ENCODE results near the gene RXRA. TPM values are rescaled to one million over a fixed set of nuclear protein-coding genes. Genes with fewer than 3 reads are reported as not detected.
A peak's percentile ranks its signal among the peaks of the same experiment; 100 is the strongest.

The RXRA gene
- total RNA-seq, 1 donor from 2014 or later: 66.9 TPM

GRCh38 chr9:134318941-134319305, 7.3 kb upstream of the RXRA start:
- Mint-ChIP-seq H3K9me3 (no peaks in the 10 kb centered on the region), H3K36me3 (no peaks in the 10 kb centered on the region), H3K27me3 (no peaks in the 10 kb centered on the region), H3K4me1 (ENCODE audit: unreplicated experiment) (peaks cover 38% of the 10 kb centered on the region), H3K4me3 (no peak overlapping the region), H3K27ac (no peak overlapping the region)
- TF ChIP-seq, protein P1, sequence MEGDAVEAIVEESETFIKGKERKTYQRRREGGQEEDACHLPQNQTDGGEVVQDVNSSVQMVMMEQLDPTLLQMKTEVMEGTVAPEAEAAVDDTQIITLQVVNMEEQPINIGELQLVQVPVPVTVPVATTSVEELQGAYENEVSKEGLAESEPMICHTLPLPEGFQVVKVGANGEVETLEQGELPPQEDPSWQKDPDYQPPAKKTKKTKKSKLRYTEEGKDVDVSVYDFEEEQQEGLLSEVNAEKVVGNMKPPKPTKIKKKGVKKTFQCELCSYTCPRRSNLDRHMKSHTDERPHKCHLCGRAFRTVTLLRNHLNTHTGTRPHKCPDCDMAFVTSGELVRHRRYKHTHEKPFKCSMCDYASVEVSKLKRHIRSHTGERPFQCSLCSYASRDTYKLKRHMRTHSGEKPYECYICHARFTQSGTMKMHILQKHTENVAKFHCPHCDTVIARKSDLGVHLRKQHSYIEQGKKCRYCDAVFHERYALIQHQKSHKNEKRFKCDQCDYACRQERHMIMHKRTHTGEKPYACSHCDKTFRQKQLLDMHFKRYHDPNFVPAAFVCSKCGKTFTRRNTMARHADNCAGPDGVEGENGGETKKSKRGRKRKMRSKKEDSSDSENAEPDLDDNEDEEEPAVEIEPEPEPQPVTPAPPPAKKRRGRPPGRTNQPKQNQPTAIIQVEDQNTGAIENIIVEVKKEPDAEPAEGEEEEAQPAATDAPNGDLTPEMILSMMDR (conservative IDR thresholded peaks at IDR 0.05): no peak
- DNase-seq (ENCODE audit: extremely low spot score, unreplicated experiment): no peak

GRCh38 chr9:134319306-134320125, 6.7 kb upstream of the RXRA start:
- no peaks in the 10 kb centered on the region for H3K27me3 Mint-ChIP-seq
- H3K36me3 Mint-ChIP-seq: no peaks in the 10 kb centered on the region
- no peak for DNase-seq (ENCODE audit: extremely low spot score, unreplicated experiment)
- H3K9me3 Mint-ChIP-seq: no peaks in the 10 kb centered on the region
- H3K27ac Mint-ChIP-seq: no peak overlapping the region
- H3K4me1 Mint-ChIP-seq (ENCODE audit: unreplicated experiment): peaks cover 44% of the 10 kb centered on the region
- TF ChIP-seq, protein P1 (conservative IDR thresholded peaks at IDR 0.05): no peak
- H3K4me3 Mint-ChIP-seq: no peak overlapping the region

- H3K4me1 Mint-ChIP-seq (ENCODE audit: unreplicated experiment): peaks cover 46% of the 10 kb centered on the region
- peak overlapping the region; percentile 83 for H3K27ac Mint-ChIP-seq
- H3K9me3 Mint-ChIP-seq: no peaks in the 10 kb centered on the region
- no peak for DNase-seq (ENCODE audit: extremely low spot score, unreplicated experiment)
- H3K4me3 Mint-ChIP-seq: peak overlapping the region; percentile 58
- no peaks in the 10 kb centered on the region for H3K36me3 Mint-ChIP-seq
- TF ChIP-seq, protein P1 (conservative IDR thresholded peaks at IDR 0.05): peak; percentile 50
- H3K27me3 Mint-ChIP-seq: no peaks in the 10 kb centered on the region
Observed at GRCh38 chr9:134320126-134320867, 6.0 kb upstream of the RXRA start.

- H3K4me3 Mint-ChIP-seq: peak overlapping the region; percentile 58
- no peaks in the 10 kb centered on the region for H3K9me3 Mint-ChIP-seq
- no peaks in the 10 kb centered on the region for H3K36me3 Mint-ChIP-seq
- TF ChIP-seq, protein P1 (conservative IDR thresholded peaks at IDR 0.05): no peak
- H3K4me1 Mint-ChIP-seq (ENCODE audit: unreplicated experiment): peaks cover 46% of the 10 kb centered on the region
- no peaks in the 10 kb centered on the region for H3K27me3 Mint-ChIP-seq
- peak overlapping the region; percentile 83 for H3K27ac Mint-ChIP-seq
- DNase-seq (ENCODE audit: extremely low spot score, unreplicated experiment): no peak
Observed at GRCh38 chr9:134320868-134321471, 5.3 kb upstream of the RXRA start.

GRCh38 chr9:134321531-134321930, 4.7 kb upstream of the RXRA start:
- Mint-ChIP-seq H3K4me1 (ENCODE audit: unreplicated experiment) (peaks cover 45% of the 10 kb centered on the region), H3K4me3 (peak overlapping the region; percentile 5), H3K27ac (peak overlapping the region; percentile 25), H3K36me3 (no peaks in the 10 kb centered on the region), H3K27me3 (no peaks in the 10 kb centered on the region), H3K9me3 (no peaks in the 10 kb centered on the region)
- no peak for DNase-seq (ENCODE audit: extremely low spot score, unreplicated experiment)
- TF ChIP-seq, protein P1 (conservative IDR thresholded peaks at IDR 0.05): no peak

Measured in type B pancreatic cell (in vitro differentiated cells).